Tongue (tissue), 2 donors: ENCODE measurements around the gene OASL. TPM values are rescaled to one million over a fixed set of nuclear protein-coding genes. Genes with fewer than 3 reads are reported as not detected.
"Not testable (repeated sequence)": the region's sequence is repeated elsewhere in the genome, so short reads cannot be mapped to it uniquely, and the experiment has no call there.

ENCODE experiments used
- DNase-seq: peaks from one replicate; pipeline ENCODE4 v3.0.0-alpha.2; 2015
- total RNA-seq: library from RNA; depleted of rRNA; stranded (reverse); fragments of >200 nt; gene quantifications from one replicate; pipeline ENCODE4 v1.2.3, GENCODE V29; 2014

The OASL gene
- total RNA-seq, result 0.31 TPM

DNA sequence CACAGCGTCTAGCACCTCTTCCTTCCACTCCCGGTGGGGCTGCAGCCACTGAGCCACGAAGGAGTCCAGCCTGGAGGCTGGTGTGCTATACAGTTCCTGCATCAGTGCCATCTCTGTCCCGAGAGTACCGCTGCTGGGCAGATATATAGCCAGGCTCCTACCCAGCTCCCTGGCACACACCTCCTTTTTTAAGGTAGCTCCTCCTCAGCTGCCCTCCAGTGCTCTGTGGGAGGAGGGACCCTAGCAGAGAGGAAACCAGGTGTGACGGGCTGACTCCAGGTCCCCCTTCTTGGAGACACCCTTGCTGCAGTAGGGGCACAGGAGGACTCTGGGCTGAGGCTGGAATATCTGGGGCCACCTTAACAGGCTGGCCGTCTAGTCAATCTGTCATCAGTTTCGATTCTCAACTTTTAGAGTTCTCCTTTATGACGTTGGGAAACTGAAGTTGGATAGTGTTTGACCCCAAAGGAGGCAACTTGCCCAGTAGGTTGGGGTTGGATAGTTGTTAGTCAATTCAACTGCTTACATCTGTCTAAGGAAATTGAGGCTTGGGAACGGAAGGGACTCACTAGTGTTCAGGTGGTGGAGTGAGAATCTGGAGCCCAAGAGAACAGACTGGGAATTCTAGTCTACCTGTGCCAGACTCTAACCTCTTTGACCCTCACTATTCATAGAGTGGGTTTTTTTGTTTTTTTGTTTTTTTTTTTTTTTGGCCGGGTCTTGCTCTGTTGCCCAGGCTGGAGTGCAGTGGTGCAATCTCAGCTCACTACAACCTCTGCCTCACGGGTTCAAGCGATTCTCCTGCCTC lies at the start of gene OASL:
Gene OASL, minus strand, starts transcription at position 386 of the 808 bp plus-strand sequence. Its CDS starts 275 bp downstream, at position 111.
- no peak for DNase-seq

DNA sequence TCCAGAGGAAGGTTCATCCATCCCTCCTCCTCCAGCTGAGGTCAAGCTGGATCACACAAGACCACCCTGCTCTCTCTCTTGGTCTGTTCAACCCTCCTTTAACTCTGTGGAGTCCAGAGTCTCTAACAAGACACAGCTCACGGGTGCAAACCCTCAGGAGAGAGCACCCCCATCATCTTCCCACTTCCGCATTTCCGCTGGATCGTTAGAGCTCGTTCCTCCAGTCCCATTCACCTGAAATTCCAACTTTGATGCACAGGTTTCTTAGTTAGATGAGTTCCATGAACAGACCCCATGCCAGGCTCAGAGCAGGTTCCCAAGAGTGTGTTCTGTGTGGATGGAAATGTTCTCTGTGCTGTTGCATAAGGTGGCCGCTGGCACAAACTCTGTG lies 49.1 kb upstream of the OASL start:
- DNase-seq, result no peak

- DNase-seq, result no peak
Measured at GRCh38 chr12:121087467-121088194, 48.6 kb upstream of the OASL start.

GRCh38 chr12:121086781-121087295 lies 47.8 kb upstream of the OASL start:
- DNase-seq, result no peak

DNA sequence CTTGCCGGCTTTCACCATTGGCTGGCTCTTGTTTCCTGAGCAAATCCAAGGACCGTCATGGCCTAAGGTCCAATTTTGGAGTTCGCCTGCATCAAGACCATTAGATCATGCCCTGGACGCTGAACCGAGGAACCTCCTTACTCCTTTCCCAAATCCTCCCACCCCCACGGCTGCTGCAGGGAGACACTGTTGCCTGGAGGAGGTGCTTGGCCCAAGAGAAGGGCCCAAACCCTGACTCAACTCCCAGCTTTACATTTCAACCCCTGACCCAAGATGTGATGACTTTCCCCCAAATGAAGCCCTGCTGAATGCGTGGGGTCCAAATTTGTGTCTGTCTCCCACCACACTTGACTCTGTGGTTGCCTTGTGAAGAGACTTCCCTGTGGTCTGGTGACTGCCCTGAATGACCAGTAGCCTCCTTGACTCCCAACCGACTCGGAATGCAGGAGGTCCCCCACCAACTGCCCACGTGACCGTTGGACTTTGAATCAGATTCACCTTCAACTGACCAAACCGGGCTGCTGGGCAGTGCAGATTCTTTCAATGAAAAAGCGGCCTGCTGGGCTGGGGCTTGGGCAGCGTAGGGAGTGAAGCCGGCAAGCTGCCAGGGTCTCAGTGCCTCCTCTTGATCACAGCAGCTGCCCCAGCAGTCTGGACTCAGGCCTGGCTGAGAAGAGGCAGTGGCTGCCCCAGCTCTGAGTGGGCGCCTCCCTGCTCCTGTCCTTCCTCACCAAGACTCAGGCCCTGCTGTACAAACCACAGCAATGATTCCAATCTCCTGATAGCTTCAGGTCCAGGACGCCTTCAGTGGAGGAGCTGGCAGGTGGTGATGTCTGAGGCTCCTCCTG lies 46.7 kb upstream of the OASL start:
- DNase-seq, result peak; percentile 41

- no peak for DNase-seq
Measured at GRCh38 chr12:121085069-121085468, 46.0 kb upstream of the OASL start.

- DNase-seq, result no peak
Measured at GRCh38 chr12:121084229-121084628, 45.2 kb upstream of the OASL start.

DNA sequence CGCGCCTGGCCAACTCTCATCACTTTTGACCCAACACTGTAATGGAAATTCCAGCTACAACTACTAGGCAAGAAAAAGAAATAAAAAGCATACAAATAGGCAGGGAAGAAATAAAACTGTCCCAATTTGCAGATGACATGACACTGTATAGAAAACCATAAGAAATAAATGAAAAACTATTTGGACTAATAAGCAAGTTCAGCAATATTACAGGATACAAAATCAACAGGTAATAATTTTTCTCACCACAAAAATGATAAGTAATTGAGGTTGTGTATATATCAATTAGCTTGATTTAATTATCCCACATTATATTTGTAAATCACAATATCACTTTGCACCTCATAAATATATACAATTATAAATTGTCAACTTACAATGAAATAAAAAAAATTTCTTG lies 41.9 kb upstream of the OASL start:
- no peak for DNase-seq

DNA sequence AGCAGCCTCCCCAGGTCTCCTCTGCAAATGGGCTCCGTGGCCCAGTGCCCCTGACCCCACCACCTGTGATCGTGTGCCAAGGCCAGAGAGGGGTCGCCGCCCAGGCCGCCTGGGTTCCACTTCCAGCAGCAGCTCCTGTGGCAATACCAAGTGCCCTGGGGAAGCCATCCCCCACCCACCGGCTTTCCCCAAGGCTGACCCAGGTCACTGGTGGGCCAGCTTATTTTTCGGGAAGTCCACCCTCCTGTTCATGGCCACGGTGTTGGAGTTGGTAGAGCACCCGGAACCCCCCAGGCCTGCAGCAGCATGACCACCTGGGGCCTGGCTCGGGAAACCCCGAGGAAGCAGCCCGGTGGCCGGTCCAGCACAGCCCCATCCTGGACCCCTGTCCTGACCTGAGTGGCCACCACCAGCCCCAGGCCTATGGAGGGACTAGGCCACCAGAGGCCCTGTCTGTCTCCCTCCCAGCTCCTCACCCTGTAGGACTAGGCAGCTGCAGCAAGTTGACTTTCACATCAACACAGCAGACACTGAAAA lies 40.8 kb upstream of the OASL start:
- no peak for DNase-seq

- not testable (repeated sequence) for DNase-seq
Measured at GRCh38 chr12:121077440-121077839, 38.4 kb upstream of the OASL start.

GRCh38 chr12:121075911-121076310 lies 36.9 kb upstream of the OASL start:
- DNase-seq, result not testable (repeated sequence)

- no peak for DNase-seq
Measured at GRCh38 chr12:121072147-121072546, 33.1 kb upstream of the OASL start.

GRCh38 chr12:121069206-121069605 lies 30.2 kb upstream of the OASL start:
- DNase-seq, result no peak

- no peak for DNase-seq
Measured at GRCh38 chr12:121065345-121065744, 26.3 kb upstream of the OASL start.

DNA sequence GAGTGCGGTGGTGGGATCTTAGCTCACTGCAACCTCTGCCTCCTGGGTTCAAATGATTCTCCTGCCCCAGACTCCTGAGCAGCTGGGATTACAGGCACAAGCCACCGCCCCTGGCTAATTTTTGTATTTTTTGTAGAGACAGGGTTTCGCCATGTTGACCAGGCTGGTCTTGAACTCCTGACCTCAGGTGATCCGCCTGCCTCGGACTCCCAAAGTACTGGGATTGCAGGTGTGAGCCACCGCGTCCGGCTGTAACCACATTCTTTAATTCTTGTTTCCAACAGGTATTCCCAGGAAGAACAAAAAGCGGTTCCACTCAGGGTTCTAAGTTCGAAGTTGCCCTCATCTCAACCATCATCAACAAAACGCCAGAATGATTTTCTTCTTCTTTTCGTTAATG lies 25.5 kb upstream of the OASL start:
- not testable (repeated sequence) for DNase-seq

GRCh38 chr12:121064116-121064515 lies 25.1 kb upstream of the OASL start:
- DNase-seq, result no peak

DNA sequence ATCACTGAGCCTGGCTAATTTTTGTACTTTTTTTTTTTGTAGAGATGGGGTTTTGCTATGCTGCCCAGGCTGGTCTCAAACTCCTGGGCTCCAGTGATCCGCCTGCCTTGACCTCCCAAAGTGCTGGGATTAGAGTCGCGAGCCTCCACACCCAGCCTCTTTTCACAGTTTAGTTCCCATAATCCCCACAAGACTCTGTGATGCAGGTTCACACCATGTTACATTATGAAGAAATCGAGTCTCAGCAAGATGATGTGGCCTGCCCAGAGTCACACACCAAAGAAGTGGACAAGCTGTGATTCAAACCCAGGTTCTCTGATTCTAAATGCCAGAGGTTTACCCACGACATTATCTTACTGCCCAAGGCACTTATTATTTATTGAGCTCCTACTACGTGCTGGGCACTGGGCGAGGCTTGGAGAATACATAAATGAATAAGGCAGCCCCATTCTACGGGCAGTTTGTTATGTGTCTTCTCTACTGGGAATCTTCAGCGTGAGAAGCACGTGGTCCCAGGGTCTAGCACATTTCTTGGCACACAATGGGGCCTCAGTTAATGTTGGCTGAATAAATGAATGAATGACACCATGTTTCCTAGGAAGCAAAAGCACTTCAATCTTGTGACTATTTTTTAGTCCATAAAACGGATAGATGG lies 23.5 kb upstream of the OASL start:
- DNase-seq, result no peak

GRCh38 chr12:121061831-121062230 lies 22.8 kb upstream of the OASL start:
- peak; percentile 37 for DNase-seq

GRCh38 chr12:121060149-121061001 lies 21.3 kb upstream of the OASL start:
- DNase-seq, result peak; percentile 62

GRCh38 chr12:121059031-121059898 lies 20.2 kb upstream of the OASL start:
- no peak for DNase-seq
